Neural cell (in vitro differentiated cells): ENCODE results near the gene CTNNBL1. TPM values are rescaled to one million over a fixed set of nuclear protein-coding genes. Genes with fewer than 3 reads are reported as not detected.

Experiments used
- H2AFZ ChIP-seq: fragments of 200-600, 300-800 bp; sonication (generic), shearing (Covaris generic); 2 replicates; pipeline ENCODE4 v1.6.0; 2014; ENCODE audit warnings: low read depth, mild to moderate bottlenecking, antibody characterized with exemption, low read length, moderate library complexity
- H3F3A ChIP-seq: fragments of 200-600 bp; shearing (Covaris generic); 2 replicates; pipeline ENCODE4 v1.6.1; 2016; ENCODE audit warnings: mild to moderate bottlenecking, moderate library complexity, mixed read lengths, antibody characterized with exemption, low read length; ENCODE audit not compliant: insufficient read depth, poor library complexity, severe bottlenecking
- H3K27ac ChIP-seq: fragments of 200-600, 300-800 bp; sonication (generic), shearing (Covaris generic); 2 replicates; pipeline ENCODE4 v1.5.1; 2014; ENCODE audit warnings: mild to moderate bottlenecking, low read length, moderate library complexity
- H3K27me3 ChIP-seq: fragments of 300-800, 200-600 bp; sonication (generic), shearing (Covaris generic); 2 replicates; pipeline ENCODE4 v1.6.0; 2014; ENCODE audit warnings: mild to moderate bottlenecking, low read depth, low read length, moderate library complexity; ENCODE audit not compliant: insufficient read depth
- H3K36me3 ChIP-seq: fragments of 300-800, 200-600 bp; sonication (generic), shearing (Covaris generic); 2 replicates; pipeline ENCODE4 v1.5.1; 2014; ENCODE audit warnings: mild to moderate bottlenecking, antibody characterized with exemption, low read length, moderate library complexity; ENCODE audit not compliant: insufficient read depth
- H3K4me2 ChIP-seq: fragments of 300-800, 200-600 bp; sonication (generic), shearing (Covaris generic); 2 replicates; pipeline ENCODE4 v1.6.0; 2014; ENCODE audit warnings: mild to moderate bottlenecking, low read length
- H3K4me3 ChIP-seq: fragments of 300-800, 200-600 bp; sonication (generic), shearing (Covaris generic); 2 replicates; pipeline ENCODE4 v1.5.1; 2014; ENCODE audit warnings: mild to moderate bottlenecking, low read length, moderate library complexity
- H3K79me2 ChIP-seq: fragments of 200-600 bp; shearing (Covaris generic); replicated peaks from 2 replicates; pipeline ENCODE4 v1.6.0; 2014; ENCODE audit warnings: mild to moderate bottlenecking, low read length, moderate library complexity; ENCODE audit not compliant: insufficient read depth
- H3K9ac ChIP-seq: fragments of 300-800, 200-600 bp; sonication (generic), shearing (Covaris generic); 2 replicates; pipeline ENCODE4 v1.6.1; 2016; ENCODE audit warnings: mild to moderate bottlenecking, low read length, mixed read lengths
- H3K9me2 ChIP-seq: fragments of 200-600 bp; shearing (Covaris generic); 2 replicates; pipeline ENCODE4 v1.6.1; 2016; ENCODE audit warnings: mild to moderate bottlenecking, low read length, mixed read lengths; ENCODE audit not compliant: insufficient read depth
- H3K9me3 ChIP-seq: fragments of 200-600, 300-800 bp; sonication (generic), shearing (Covaris generic); 2 replicates; pipeline ENCODE4 v1.6.1; 2016; ENCODE audit warnings: mild to moderate bottlenecking, mixed run types, low read length, moderate library complexity, mixed read lengths
- H4K20me1 ChIP-seq: fragments of 200-600 bp; shearing (Covaris generic); 2 replicates; pipeline ENCODE4 v1.6.1; 2016; ENCODE audit warnings: mild to moderate bottlenecking, mixed run types; ENCODE audit not compliant: insufficient read depth
- EP300 ChIP-seq: fragments of 450-650 bp; conservative IDR thresholded peaks from 2 replicates; pipeline ENCODE4 v1.6.1; 2014; ENCODE audit warnings: antibody characterized with exemption, mild to moderate bottlenecking, moderate library complexity; ENCODE audit not compliant: poor library complexity, severe bottlenecking
- EZH2 ChIP-seq: fragments of 200-600, 300-800 bp; shearing (Covaris generic), sonication (generic); IDR thresholded peaks from 2 replicates; pipeline ENCODE4 v1.6.1; 2014; ENCODE audit warnings: antibody characterized with exemption, low read length, borderline replicate concordance, mild to moderate bottlenecking; ENCODE audit not compliant: insufficient read depth, poor library complexity, severe bottlenecking
- MXI1 ChIP-seq: fragments of 450-650 bp; conservative IDR thresholded peaks from 2 replicates; pipeline ENCODE4 v1.6.1; 2014; ENCODE audit warnings: antibody characterized with exemption, mild to moderate bottlenecking; ENCODE audit not compliant: poor library complexity, severe bottlenecking
- POLR2AphosphoS5 ChIP-seq: IDR thresholded peaks from 2 replicates; pipeline ENCODE4 v1.6.1; 2012
- RAD21 ChIP-seq: fragments of 450-650 bp; conservative IDR thresholded peaks from 2 replicates; pipeline ENCODE4 v1.6.1; 2014; ENCODE audit warnings: antibody characterized with exemption, mild to moderate bottlenecking, moderate library complexity
- SMC3 ChIP-seq: fragments of 450-650 bp; conservative IDR thresholded peaks from 2 replicates; pipeline ENCODE4 v1.6.1; 2014; ENCODE audit warnings: antibody characterized with exemption, mild to moderate bottlenecking, moderate library complexity; ENCODE audit not compliant: poor library complexity
- TAF1 ChIP-seq: IDR thresholded peaks from 2 replicates; pipeline ENCODE4 v1.6.1; 2012; ENCODE audit warnings: low read depth
- polyA plus RNA-seq: library from polyadenylated mRNA; depleted of rRNA; stranded (reverse); fragments of >200 nt; gene quantifications from 2 replicates; pipeline ENCODE4 v1.2.3, GENCODE V29; 2014
- TF ChIP-seq, protein P1 (sequence below): IDR thresholded peaks from 2 replicates; pipeline ENCODE4 v1.6.1; 2012; ENCODE audit warnings: borderline replicate concordance
- TF ChIP-seq, protein P2 (sequence below): fragments of 450-650 bp; IDR thresholded peaks from 2 replicates; pipeline ENCODE4 v1.5.1; 2014; ENCODE audit warnings: antibody characterized with exemption, mild to moderate bottlenecking, moderate library complexity; ENCODE audit not compliant: poor library complexity, severe bottlenecking

The CTNNBL1 gene
- polyA plus RNA-seq, 1 donor from 2014 or later, result 32.6 TPM

- Histone ChIP-seq H3K4me2 (no peak overlapping the region), H3K4me3 (no peak overlapping the region), H3K36me3 (no peaks in the 10 kb centered on the region), H3K27me3 (no peaks in the 10 kb centered on the region), H4K20me1 (no peaks in the 10 kb centered on the region), H3F3A (no peaks in the 10 kb centered on the region), H3K27ac (no peak overlapping the region), H3K9me3 (no peaks in the 10 kb centered on the region), H3K9me2 (no peaks in the 10 kb centered on the region), H2AFZ (no peak overlapping the region), H3K9ac (no peak overlapping the region), H3K79me2 (no peaks in the 10 kb centered on the region)
- TF ChIP-seq EP300 (no peak), POLR2AphosphoS5 (no peak), TAF1 (no peak), EZH2 (no peak), SMC3 (no peak), RAD21 (no peak), MXI1 (no peak)
- TF ChIP-seq, protein P1, sequence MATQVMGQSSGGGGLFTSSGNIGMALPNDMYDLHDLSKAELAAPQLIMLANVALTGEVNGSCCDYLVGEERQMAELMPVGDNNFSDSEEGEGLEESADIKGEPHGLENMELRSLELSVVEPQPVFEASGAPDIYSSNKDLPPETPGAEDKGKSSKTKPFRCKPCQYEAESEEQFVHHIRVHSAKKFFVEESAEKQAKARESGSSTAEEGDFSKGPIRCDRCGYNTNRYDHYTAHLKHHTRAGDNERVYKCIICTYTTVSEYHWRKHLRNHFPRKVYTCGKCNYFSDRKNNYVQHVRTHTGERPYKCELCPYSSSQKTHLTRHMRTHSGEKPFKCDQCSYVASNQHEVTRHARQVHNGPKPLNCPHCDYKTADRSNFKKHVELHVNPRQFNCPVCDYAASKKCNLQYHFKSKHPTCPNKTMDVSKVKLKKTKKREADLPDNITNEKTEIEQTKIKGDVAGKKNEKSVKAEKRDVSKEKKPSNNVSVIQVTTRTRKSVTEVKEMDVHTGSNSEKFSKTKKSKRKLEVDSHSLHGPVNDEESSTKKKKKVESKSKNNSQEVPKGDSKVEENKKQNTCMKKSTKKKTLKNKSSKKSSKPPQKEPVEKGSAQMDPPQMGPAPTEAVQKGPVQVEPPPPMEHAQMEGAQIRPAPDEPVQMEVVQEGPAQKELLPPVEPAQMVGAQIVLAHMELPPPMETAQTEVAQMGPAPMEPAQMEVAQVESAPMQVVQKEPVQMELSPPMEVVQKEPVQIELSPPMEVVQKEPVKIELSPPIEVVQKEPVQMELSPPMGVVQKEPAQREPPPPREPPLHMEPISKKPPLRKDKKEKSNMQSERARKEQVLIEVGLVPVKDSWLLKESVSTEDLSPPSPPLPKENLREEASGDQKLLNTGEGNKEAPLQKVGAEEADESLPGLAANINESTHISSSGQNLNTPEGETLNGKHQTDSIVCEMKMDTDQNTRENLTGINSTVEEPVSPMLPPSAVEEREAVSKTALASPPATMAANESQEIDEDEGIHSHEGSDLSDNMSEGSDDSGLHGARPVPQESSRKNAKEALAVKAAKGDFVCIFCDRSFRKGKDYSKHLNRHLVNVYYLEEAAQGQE, result no peak
- TF ChIP-seq, protein P2, sequence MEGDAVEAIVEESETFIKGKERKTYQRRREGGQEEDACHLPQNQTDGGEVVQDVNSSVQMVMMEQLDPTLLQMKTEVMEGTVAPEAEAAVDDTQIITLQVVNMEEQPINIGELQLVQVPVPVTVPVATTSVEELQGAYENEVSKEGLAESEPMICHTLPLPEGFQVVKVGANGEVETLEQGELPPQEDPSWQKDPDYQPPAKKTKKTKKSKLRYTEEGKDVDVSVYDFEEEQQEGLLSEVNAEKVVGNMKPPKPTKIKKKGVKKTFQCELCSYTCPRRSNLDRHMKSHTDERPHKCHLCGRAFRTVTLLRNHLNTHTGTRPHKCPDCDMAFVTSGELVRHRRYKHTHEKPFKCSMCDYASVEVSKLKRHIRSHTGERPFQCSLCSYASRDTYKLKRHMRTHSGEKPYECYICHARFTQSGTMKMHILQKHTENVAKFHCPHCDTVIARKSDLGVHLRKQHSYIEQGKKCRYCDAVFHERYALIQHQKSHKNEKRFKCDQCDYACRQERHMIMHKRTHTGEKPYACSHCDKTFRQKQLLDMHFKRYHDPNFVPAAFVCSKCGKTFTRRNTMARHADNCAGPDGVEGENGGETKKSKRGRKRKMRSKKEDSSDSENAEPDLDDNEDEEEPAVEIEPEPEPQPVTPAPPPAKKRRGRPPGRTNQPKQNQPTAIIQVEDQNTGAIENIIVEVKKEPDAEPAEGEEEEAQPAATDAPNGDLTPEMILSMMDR, result no peak
These were observed 183.0 kb downstream of the CTNNBL1 start for GRCh38 chr20:37876863-37877262.

- H2AFZ ChIP-seq, result no peak overlapping the region
- no peak overlapping the region for H3K4me3 ChIP-seq
- no peak overlapping the region for H3K27ac ChIP-seq
- no peaks in the 10 kb centered on the region for H3F3A ChIP-seq
- no peaks in the 10 kb centered on the region for H3K27me3 ChIP-seq
- no peaks in the 10 kb centered on the region for H4K20me1 ChIP-seq
- no peaks in the 10 kb centered on the region for H3K36me3 ChIP-seq
- no peak overlapping the region for H3K9ac ChIP-seq
- TF ChIP-seq EP300 (no peak), TAF1 (no peak), MXI1 (no peak), POLR2AphosphoS5 (no peak), EZH2 (no peak), RAD21 (no peak), SMC3 (no peak)
- TF ChIP-seq, protein P2, result no peak
- TF ChIP-seq, protein P1, result no peak
- no peaks in the 10 kb centered on the region for H3K79me2 ChIP-seq
- no peaks in the 10 kb centered on the region for H3K9me2 ChIP-seq
- H3K9me3 ChIP-seq, result no peaks in the 10 kb centered on the region
- H3K4me2 ChIP-seq, result no peak overlapping the region
These were observed 184.3 kb downstream of the CTNNBL1 start for GRCh38 chr20:37877832-37878772.
